HG02610 (cell line): ENCODE data around the gene PGA5.
"Not testable (repeated sequence)": the region's sequence is repeated elsewhere in the genome, so short reads cannot be mapped to it uniquely, and the experiment has no call there.

Experiments
- ATAC-seq: cut with Tn5 transposase; IDR thresholded peaks from one replicate; pipeline ENCODE4 v1.9.1; 2021; ENCODE audit warnings: mild to moderate bottlenecking, moderate library complexity; ENCODE audit not compliant: unreplicated experiment

PGA5 gene

GRCh38 chr11:61240875-61241274, at the start of gene PGA5:
TSS of gene PGA5 (plus strand) at chr11:61241175. CDS start at chr11:61241227, 52 bp downstream.
- not testable (repeated sequence) for ATAC-seq

DNA sequence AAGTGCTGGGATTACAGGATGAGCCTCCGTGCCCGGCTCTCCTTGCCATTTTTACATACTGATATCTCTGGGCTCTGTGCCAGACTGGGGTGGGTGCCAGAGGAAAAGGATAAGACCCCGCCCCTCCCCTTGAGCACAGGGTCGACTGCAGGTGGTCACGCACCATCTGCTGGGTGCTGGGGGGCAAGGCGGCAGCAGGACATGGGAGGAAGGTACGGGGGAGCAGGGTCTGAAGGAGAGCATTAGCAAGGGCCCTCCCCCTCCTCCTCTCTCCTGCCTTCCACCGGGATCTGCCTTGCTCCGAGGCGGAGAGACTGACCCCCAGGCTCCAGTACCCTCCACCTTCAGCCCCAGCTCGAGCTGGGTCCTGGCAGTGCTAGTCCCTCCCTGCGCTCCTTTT, 47.4 kb upstream of the PGA5 start:
- no peak for ATAC-seq

DNA sequence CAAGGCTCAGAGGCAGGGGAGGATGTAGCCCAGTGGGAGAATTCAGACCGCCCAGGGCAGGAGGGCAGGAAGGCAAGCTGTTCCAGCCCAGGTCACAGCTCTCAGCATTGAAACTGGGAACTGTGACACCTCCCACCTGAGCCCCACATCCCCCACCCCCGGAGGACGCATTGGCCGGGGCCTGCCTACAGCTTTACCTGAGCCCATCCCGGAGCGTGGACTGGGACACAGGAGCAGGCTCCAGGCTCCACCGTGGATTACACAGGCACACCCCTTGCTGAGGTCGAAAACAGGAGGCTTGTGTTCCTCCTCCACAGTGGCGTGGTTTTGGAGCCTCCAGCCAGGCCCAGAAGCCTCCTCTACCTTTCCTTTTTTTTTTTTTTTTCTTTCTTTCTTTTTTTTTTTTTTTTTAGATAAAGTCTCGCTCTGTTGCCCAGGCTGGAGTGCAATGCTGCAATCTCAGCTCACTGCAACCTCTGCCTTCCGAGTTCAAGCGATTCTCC, 46.8 kb upstream of the PGA5 start:
- no peak for ATAC-seq

DNA sequence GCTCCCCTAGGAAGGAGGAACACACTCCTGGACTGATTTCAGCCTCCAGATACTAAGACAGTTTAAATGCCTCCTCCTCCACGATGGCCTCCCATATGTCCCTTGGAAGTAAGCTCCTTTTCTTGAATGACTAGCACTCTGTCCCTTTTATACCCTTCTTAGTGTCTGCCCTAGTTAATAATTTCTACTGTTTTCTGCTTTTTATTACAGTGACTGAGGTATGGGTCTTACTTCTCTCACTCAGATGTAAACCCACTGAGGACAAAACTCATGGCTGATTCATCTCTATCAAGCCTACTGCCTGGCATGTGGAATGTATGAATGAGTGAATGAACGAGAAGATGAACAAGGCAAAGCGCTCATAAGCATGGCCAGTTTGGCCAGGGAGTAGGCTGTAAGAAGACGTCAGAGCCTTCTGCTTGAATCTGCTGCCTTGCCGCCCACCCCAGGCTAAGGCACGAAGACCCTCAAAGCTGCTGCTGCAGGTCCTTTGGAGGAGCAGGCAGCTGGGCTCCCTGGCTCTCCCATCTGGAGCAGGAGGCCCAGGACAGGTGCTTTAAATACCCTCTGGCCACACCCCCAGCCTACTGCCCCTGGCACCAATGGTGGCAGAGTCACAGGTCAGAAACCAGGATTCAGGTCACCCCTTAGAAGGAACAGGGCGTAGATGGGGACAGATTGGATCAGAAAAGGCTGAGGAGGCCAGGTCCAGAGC, 45.8 kb upstream of the PGA5 start:
- ATAC-seq, result no peak

GRCh38 chr11:61195719-61196118, 45.3 kb upstream of the PGA5 start:
- no peak for ATAC-seq

GRCh38 chr11:61198361-61198760, 42.6 kb upstream of the PGA5 start:
- ATAC-seq, result no peak

DNA sequence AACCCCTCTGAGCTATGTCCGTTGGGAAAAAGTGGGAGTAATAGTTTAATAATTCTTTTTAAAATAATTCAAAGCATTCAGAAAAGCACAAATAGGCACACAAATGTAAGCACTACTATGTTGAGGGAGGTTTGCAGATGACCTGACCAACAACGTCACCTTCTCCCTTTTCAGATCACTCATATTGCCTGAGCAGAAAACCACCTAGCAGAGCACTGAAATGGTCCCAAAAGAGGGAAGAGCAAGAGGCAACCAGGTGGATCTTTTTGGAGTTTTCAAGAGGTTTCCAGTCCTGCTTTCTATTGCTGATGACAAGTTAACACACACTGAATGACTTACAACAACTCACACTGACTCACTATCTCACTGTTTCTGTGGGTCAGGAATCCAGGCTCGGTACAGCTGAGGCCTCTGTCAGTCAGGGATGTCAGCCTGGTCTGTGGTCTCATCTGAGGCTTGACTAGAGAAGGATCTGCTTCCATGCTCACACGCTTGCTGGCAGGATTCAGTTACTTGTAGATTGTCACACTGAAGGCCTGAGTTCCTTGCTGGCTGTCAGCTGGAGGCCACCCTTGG, 41.9 kb upstream of the PGA5 start:
- ATAC-seq, result no peak

DNA sequence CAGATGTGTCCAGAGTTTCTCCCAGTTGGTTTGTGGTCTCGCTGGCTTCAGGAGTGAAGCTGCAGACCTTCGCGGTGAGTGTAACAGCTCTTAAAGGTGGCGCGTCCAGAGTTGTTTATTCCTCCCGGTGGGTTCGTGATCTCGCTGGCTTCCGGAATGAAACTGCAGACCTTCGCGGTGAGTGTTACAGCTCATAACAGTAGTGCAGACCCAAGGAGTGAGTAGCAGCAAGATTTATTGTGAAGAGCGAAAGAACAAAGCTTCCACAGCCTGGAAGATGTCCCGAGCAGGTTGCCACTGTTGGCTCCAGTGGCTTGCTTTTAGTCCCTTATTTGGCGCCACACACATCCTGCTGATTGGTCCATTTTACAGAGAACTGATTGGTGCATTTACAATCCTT, 39.5 kb upstream of the PGA5 start:
- no peak for ATAC-seq

DNA sequence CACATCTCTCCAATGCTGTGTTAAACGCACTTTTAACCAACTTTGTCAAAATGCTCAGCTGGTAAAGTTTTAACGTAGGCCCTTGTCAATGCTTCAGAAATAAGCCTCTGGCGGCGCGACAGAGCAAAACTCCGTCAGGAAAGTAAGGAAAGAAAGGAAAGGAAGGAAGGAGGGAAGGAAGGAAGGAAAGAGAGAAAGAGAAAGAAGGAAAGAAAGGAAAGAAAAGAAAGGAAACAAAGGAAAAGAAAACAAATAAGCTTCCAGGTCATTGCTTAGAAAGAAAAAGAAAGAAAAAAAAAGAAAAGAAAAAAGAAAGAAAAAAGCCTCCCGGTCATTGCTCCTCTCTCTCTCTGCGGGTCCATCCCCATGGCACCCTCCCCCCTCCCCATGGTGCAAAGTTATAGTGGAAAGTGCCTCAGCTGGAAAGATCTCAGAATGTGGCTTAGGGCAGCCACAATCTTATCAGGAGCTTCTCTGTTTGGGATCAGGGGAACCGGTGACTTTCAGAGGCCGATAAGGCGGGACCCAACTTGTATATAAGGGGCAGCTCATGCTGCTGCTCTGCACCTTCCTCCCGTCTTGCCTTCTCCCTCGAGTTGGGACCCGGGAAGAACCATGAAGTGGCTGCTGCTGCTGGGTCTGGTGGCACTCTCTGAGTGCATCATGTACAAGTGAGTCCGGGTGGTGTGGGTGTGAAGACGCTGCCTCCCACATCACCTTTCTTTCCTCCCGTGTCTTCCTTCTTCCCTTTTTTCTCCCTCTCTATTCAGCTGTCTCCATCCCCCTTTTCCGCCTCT, 37.8 kb upstream of the PGA5 start, which contains the start of gene PGA3:
Gene PGA3, plus strand, starts transcription at position 566 of the 797 bp plus-strand sequence. Its CDS starts 50 bp downstream, at position 616.
- not testable (repeated sequence) for ATAC-seq

- ATAC-seq, result not testable (repeated sequence)
Measured at GRCh38 chr11:61203873-61204272, 37.1 kb upstream of the PGA5 start.

DNA sequence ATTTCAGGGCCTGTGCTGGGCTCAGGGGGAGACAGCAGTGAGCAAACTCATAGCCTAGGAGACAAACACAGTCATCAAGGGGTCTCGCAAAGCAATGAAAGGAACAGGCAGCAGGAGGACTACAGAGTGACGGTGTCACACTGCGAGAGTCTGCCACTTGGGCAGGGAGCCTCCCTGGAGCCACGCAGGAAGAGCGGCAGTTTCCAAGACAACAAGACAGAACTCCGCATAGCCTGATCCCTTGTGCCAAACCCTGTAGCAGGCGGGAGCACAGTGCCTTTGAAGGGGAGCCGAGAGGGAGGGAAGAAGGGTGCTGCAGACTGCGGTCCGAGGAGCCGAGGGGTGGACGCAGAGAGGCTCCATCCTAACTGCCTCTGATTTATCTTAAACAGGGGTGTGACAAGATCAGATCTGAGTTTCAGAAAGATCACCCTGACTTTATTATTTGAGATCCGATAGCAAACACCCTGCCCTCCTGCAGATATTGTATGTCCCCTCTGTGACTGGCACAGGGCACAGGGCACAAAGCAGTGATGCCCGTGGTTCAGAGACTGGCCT, 36.4 kb upstream of the PGA5 start:
- not testable (repeated sequence) for ATAC-seq

DNA sequence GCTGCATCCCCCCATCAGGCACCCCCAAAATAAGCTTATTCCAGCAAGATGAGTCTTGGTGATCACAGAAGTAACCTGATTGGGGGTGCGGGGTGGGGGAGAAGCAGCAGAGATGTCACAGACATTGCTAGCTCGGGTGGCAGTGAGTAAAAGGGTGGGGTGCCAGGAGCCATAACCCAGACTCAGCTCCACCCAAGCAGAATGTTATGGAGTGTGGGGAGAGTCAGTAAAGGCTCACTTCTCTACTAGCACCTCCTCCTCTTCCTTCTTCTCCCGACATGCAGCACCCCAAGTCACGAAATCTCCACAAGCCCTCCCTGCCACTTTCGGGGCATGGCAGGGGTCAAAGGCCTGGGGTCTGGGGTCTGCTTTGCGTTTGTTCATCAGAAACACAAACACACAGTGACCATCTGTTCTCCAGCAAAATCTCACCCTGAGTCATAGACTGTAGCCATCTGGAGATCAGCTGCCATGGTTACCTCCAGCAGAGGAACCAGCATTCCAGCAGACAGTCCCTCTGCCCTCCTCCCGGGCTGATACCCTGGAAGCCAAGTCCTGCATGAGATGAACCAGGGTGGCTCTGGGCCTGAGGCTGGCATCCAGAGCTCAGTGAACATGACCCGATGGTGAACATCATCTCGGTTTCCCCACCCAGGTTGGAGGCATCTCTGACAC, 33.2 kb upstream of the PGA5 start:
- not testable (repeated sequence) for ATAC-seq

DNA sequence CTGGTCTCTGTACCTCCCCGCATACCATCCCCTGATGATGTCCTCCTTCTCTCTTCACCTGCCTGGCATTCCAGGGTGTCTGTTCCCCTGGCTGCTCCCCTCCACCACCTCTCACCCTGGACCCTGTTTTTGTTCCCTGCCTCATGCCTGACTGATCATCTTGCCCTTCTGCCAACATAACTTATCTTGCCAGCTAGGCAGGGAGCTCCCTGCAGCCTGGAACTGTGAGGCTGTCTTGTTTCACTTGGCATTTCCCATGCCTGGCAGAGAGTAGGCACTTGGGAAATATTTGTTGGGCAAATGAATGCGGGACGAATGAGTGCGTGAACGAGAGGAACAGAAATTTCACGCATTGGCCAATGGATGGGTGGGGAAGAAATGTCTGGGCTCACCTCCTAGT, 30.3 kb upstream of the PGA5 start:
- ATAC-seq, result not testable (repeated sequence)

DNA sequence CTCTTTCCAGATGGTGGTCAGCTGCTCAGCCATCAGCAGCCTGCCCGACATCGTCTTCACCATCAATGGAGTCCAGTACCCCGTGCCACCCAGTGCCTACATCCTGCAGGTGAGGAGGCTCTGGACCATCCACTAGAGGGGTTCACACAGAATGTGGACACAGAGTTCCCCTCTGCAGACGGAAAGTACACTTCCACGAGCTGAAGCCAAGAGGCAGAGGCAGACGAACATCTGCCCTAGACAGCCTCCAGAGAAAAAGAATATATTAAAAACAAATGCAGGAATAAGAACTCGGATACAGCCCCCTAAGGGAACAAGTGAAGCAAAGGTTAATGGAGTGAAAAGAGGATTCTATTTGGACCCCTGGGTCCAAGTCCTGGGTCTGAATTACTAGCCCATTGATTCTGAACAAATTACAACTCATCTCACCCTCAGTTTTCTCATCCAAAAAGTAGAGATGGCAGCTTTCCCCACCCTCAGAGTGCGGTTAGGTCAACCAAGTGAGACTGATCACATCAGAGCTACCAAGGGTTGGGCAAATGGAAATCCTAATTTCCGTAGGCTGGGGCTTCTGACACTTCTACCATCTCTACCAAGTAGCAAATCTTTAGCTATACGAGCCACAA, 29.5 kb upstream of the PGA5 start:
- ATAC-seq, result not testable (repeated sequence)

DNA sequence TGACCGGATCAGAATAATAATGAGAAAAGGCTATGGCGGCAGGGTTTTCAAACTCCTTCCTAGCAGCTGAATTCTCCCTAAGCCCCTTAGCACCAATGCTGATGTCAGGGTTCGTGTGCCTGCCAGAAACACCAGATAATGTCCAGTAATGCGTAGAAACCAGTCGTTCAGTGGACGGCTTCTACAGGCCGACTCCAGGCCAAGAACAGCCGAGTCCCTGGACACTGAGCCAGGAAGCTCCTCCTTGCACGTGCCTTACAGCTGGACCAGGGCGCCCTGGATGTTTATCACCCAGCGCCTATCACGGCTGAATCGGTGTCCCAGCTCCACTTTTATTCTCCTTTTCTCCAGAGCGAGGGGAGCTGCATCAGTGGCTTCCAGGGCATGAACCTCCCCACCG, 28.8 kb upstream of the PGA5 start:
- not testable (repeated sequence) for ATAC-seq

DNA sequence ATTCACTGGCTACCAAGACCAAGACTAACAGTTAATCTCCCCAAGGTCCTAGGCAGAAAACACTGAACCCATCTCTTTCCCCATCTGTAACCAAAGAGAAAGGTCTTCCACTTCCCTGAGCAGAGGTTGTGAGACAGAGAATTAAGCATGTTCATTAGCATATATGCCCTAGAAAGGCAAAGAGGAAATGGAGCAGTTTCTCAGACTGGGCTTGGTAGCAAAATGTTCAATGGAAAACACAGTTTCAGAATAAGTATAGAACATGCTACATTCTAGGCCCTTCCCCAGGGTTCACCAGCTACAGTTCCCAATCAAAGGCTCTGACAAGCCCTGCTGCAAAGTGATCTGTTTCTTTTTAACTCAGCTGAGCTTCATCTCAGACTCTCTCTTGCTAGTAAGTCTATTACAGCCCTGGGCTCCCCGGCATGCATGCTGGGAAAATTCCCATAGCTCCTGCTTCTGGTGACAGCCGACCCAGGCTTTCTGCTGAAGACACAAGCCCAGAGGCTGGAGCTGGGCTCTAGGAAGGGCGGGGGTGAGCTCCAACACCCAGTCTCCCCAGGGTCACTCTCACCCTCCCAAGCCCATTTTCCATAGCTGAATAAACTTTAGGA, 27.2 kb upstream of the PGA5 start:
- ATAC-seq, result not testable (repeated sequence)

- not testable (repeated sequence) for ATAC-seq
Measured at GRCh38 chr11:61218306-61218705, 22.7 kb upstream of the PGA5 start.

DNA sequence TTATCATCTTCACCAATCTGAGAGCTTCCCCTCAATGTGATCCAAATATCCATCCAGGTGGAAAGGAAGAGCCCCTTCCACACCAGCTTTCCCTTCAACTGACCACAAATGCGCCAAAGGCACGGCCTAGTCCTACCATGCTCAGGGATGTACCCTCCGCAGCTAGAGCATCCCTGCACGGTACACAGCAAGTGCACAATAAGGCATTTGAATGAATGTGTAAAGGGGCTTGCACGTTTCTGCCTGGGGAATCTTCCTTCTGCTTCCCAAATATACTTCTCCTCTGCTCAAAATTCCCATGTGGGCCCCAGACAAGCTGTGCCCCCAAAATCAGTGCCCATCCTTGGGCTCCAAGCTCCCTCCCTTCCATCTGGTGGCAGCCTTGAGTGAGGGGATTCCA, 22.0 kb upstream of the PGA5 start:
- ATAC-seq, result not testable (repeated sequence)

DNA sequence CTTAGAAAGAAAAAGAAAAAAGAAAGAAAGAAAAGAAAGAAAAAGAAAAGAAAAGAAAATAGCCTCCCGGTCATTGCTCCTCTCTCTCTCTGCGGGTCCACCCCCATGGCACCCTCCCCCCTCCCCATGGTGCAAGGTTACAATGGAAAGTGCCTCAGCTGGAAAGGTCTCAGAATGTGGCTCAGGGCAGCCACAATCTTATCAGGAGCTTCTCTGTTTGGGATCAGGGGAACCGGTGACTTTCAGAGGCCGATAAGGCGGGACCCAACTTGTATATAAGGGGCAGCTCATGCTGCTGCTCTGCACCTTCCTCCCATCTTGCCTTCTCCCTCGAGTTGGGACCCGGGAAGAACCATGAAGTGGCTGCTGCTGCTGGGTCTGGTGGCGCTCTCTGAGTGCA, 18.9 kb upstream of the PGA5 start, which contains the start of gene PGA4:
Gene PGA4, plus strand, starts transcription at position 301 of the 400 bp plus-strand sequence. Its CDS starts 54 bp downstream, at position 355.
- not testable (repeated sequence) for ATAC-seq

DNA sequence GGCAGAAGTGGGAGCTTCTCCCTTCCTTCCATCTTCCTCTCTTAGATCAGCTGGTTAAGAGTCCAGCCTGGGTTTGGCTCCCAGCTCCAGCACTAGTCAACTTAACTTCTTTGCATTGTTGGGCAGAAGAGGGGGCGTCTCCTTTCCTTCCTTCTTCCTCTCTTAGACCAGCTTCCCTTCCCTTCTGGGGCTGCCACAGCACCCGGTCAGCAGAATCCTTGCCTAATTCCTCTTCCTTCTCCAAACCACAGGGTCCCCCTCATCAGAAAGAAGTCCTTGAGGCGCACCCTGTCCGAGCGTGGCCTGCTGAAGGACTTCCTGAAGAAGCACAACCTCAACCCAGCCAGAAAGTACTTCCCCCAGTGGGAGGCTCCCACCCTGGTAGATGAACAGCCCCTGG, 18.3 kb upstream of the PGA5 start:
- not testable (repeated sequence) for ATAC-seq
